SH-SY5Y (cell line): ENCODE results near the gene CEBPA.

Experiments used
- GATA2 ChIP-seq: IDR thresholded peaks from 2 replicates; pipeline ENCODE4 v1.6.1; 2011; ENCODE audit warnings: mild to moderate bottlenecking, low read depth, low read length
- GATA3 ChIP-seq: IDR thresholded peaks from 2 replicates; pipeline ENCODE4 v1.6.1; 2011; ENCODE audit warnings: low read depth, mild to moderate bottlenecking, low read length, moderate library complexity

DNA sequence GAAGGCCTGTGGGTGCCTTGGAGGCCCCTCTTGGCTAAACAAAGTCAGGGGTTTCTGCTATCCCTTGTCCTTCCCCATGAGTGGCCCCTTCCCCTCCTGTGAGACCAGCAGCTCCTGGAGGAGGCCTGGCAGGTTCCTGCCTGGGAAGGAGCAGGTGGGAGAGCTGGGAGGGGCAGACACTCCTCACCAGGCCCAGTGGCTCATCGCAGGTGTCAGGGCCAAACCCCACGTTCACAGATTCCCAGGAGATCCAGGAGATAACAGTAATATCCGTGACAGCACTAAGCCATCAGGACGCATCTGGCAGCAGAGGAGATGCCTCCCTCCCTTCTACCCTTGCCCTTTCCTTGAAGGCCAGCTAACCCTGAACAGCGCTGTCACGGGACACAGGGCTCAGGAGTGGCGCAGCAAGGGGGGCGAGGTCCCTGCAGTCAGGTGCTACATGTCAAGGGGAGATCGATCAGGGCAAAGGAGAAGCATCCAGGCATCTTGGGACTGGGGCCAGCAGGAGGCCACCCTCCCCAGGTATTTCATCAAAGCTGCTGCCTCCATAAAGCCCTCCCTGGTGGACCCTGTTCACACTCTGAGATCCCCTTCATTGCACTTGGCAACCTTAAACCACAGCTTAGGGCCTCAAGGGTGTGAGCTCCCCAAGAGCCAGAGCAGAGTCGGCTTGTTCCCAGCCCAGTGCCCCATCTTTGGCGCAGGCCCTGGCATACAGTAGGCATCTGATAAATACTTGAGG is 4.8 kb downstream of the CEBPA start:
- TF ChIP-seq GATA3 (no peak), GATA2 (peak; percentile 63; the same call in 1 of the 2 replicates)
